Right lobe of liver (tissue), 4 donors: ENCODE results near the gene ZBTB7B.

ENCODE experiments used
- CTCF ChIP-seq, 4 donors: fragments of 200-600 bp in 3 of 4; fragments of 450-650 bp in 1 of 4; IDR thresholded peaks; one replicate each; pipeline versions ENCODE4 v1.5.1 to v1.8.0; 2016 to 2022; ENCODE audit warnings: antibody characterized with exemption in 4 of 4, mild to moderate bottlenecking in 2 of 4
- POLR2A ChIP-seq: fragments of 450-650 bp; IDR thresholded peaks from one replicate; pipeline ENCODE4 v1.6.1; 2017; ENCODE audit warnings: antibody characterized with exemption, mild to moderate bottlenecking
- donor health status: DM: no; HTN: no; CAD: no.
- donor health status: DM: no; HTN: no; CAD: no.
- donor health status: DM: no; HTN: yes; CAD: no.

GRCh38 chr1:155022136-155022926, 19.7 kb downstream of the ZBTB7B start:
- TF ChIP-seq CTCF (IDR thresholded peaks at IDR 0.05) (no peak), POLR2A (no peak)
